Umbilical cord (tissue), 2 donors: Measurements from ENCODE around the gene SIGMAR1. TPM values are rescaled to one million over a fixed set of nuclear protein-coding genes. Genes with fewer than 3 reads are reported as not detected.
A peak's percentile ranks its signal among the peaks of the same experiment; 100 is the strongest.
"Not testable (repeated sequence)": the region's sequence is repeated elsewhere in the genome, so short reads cannot be mapped to it uniquely, and the experiment has no call there.

Experiments
- DNase-seq: peaks from one replicate; pipeline ENCODE4 v3.0.0-alpha.2; 2015; ENCODE audit warnings: low spot score
- total RNA-seq: library from RNA; depleted of rRNA; stranded (reverse); fragments of >200 nt; gene quantifications from one replicate; pipeline ENCODE4 v1.2.3, GENCODE V29; 2014; ENCODE audit warnings: low replicate concordance; ENCODE audit not compliant: insufficient read depth

Gene SIGMAR1
- total RNA-seq, 1 donor from 2014 or later: 35.4 TPM

- DNase-seq: no peak
These were observed 17.8 kb upstream of the SIGMAR1 start for GRCh38 chr9:34655394-34655793.

GRCh38 chr9:34654323-34655051, 16.9 kb upstream of the SIGMAR1 start:
- DNase-seq: peak; percentile 66

GRCh38 chr9:34653151-34654072, 15.8 kb upstream of the SIGMAR1 start:
- DNase-seq: peak; percentile 82

GRCh38 chr9:34652602-34653000, 15.0 kb upstream of the SIGMAR1 start:
- DNase-seq: peak; percentile 38

GRCh38 chr9:34651876-34652601, 14.5 kb upstream of the SIGMAR1 start, which contains the start of gene IL11RA:
IL11RA (plus strand) TSS chr9:34652185; CDS start chr9:34655218, 3,033 bp downstream.
- DNase-seq: peak; percentile 93

GRCh38 chr9:34651321-34651720, 13.7 kb upstream of the SIGMAR1 start:
- peak; percentile 27 for DNase-seq

- DNase-seq: no peak
These were observed 13.2 kb upstream of the SIGMAR1 start for GRCh38 chr9:34650816-34651215.

GRCh38 chr9:34648673-34649072, 11.1 kb upstream of the SIGMAR1 start:
- no peak for DNase-seq

GRCh38 chr9:34647651-34648050, 10.1 kb upstream of the SIGMAR1 start:
- no peak for DNase-seq

GRCh38 chr9:34647084-34647403, 9.5 kb upstream of the SIGMAR1 start:
- no peak for DNase-seq

GRCh38 chr9:34646211-34647083, 8.9 kb upstream of the SIGMAR1 start, which contains the start of gene GALT:
GALT (plus strand) TSS chr9:34646675; CDS start chr9:34646705, 30 bp downstream.
- peak; percentile 93 for DNase-seq

- DNase-seq: no peak
These were observed 7.3 kb upstream of the SIGMAR1 start for GRCh38 chr9:34644766-34645314.

GRCh38 chr9:34642679-34643078, 5.1 kb upstream of the SIGMAR1 start:
- no peak for DNase-seq

GRCh38 chr9:34639322-34639721, 1.7 kb upstream of the SIGMAR1 start:
- DNase-seq: not testable (repeated sequence)

GRCh38 chr9:34638138-34638445, 505 bp upstream of the SIGMAR1 start:
- DNase-seq: no peak

GRCh38 chr9:34636791-34637355, 714 bp downstream of the SIGMAR1 start:
- no peak for DNase-seq

- DNase-seq: no peak
These were observed 2.0 kb downstream of the SIGMAR1 start for GRCh38 chr9:34635556-34635955.

GRCh38 chr9:34634551-34635248, 2.9 kb downstream of the SIGMAR1 start:
- DNase-seq: no peak

GRCh38 chr9:34633851-34634550, 3.6 kb downstream of the SIGMAR1 start:
- peak; percentile 71 for DNase-seq
